Measurements from ENCODE around the gene NKX1-2. TPM values are rescaled to one million over a fixed set of nuclear protein-coding genes. Genes with fewer than 3 reads are reported as not detected.

The NKX1-2 gene
- total RNA-seq, 3 donors from 2014 or later, result 0.33 to 0.73 TPM; not detected in 1

GRCh38 chr10:124450783-124451057 is 885 bp upstream of the NKX1-2 start:
- Histone ChIP-seq H3K9me3 (no peaks in the 10 kb centered on the region), H3K4me1 (peaks cover 3% of the 10 kb centered on the region in 2 donors), H3K36me3 (no peaks in the 10 kb centered on the region), H3K4me3 (no peak overlapping the region), H3K27ac (no peak overlapping the region), H3K27me3 (peaks cover 5 to 53% of the 10 kb centered on the region in 2 donors)
- TF ChIP-seq POLR2A (IDR thresholded peaks at IDR 0.05) (no peak), POLR2AphosphoS5 (IDR thresholded peaks at IDR 0.05) (no peak)
- TF ChIP-seq, protein P1, sequence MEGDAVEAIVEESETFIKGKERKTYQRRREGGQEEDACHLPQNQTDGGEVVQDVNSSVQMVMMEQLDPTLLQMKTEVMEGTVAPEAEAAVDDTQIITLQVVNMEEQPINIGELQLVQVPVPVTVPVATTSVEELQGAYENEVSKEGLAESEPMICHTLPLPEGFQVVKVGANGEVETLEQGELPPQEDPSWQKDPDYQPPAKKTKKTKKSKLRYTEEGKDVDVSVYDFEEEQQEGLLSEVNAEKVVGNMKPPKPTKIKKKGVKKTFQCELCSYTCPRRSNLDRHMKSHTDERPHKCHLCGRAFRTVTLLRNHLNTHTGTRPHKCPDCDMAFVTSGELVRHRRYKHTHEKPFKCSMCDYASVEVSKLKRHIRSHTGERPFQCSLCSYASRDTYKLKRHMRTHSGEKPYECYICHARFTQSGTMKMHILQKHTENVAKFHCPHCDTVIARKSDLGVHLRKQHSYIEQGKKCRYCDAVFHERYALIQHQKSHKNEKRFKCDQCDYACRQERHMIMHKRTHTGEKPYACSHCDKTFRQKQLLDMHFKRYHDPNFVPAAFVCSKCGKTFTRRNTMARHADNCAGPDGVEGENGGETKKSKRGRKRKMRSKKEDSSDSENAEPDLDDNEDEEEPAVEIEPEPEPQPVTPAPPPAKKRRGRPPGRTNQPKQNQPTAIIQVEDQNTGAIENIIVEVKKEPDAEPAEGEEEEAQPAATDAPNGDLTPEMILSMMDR (IDR thresholded peaks at IDR 0.05), result no peak
- intact Hi-C loops (cut with DNase I; ENCODE audit: low total_unique reads), result loop anchor here (10.0 kb wide), 1 partner anchor 1056 kb away; no protein-coding TSS in a partner anchor
- DNase-seq (ENCODE audit: low spot score in 2 of 2), result no peak

DNA sequence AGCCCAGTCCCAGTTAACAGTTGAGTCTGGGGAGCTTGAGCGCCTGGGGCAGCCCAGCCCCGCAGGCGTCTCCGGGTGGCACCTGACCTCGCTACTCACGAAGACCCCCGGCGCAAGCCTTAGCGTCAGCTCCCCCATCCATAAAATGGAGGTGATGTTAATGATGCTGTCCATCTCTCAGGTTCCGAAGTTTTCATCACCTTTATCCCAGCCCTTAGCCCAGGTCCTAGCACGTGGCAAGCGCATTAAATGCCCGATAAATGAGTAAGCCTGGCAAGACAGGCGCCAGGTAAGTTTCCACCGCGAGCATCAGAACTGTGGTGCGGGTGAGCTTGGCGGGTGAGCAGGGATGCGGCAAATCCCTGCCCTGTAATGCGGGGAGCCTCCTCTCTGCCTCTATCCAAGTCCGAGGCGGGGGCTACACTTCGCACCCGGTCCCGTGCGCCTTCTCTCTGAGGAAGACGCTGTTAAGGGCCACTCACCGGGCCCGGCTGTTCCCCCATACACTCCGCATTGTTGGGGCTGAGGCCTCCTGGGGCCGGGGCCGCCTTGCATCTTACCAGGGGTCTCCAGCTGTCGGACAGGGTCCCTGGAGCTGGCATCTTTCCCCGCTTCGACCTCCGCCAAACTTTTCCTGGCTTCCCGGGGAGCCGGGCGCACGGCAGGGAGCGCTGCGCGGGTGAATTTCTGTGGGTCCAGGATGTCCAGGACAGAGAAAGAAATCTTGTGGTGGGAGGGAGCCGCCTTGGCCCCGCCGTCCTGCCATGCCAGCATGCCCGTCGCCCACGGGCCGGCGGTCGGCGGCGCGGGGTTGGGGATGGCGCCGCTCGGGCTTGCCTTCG is 444 bp downstream of the NKX1-2 start:
- peak overlapping the region in 2 of 3 donors; percentile 51 to 61 for H3K4me3 ChIP-seq
- H3K27me3 ChIP-seq, result peaks cover 5 to 53% of the 10 kb centered on the region in 2 donors
- intact Hi-C loops (cut with DNase I; ENCODE audit: low total_unique reads), result loop anchor here (10.0 kb wide), 1 partner anchor 1055 kb away; no protein-coding TSS in a partner anchor
- H3K27ac ChIP-seq, result no peak overlapping the region
- H3K4me1 ChIP-seq, result peaks cover 3% of the 10 kb centered on the region in 2 donors
- no peaks in the 10 kb centered on the region for H3K36me3 ChIP-seq
- H3K9me3 ChIP-seq, result no peaks in the 10 kb centered on the region
- TF ChIP-seq, protein P1 (IDR thresholded peaks at IDR 0.05), result no peak
- no peak for TF ChIP-seq POLR2AphosphoS5 (IDR thresholded peaks at IDR 0.05)
- TF ChIP-seq POLR2A (IDR thresholded peaks at IDR 0.05), result no peak
- DNase-seq (ENCODE audit: low spot score in 2 of 2), result no peak

DNA sequence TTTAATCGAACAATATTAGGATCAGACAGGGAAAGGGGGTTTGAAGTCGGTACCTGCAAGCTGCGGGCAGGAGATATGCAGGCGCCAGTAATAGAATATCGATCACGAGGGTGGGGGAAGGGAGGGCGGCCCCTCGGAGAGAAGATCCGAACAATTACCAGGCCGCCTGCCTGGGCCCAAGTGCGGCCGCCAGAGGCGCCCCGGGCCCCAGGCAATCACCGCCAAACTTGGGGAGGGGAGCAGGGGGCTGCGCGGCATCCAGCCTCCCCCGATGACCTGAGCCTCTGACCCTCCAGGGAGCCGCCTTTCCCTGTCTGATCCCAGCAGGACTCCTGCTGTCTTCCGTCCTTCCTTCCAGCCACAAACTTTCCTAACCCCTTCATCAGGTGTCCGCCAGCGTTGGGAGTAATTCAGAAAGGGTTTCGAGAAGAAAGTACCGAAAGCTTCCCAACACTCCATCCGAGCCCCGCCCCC is 1.1 kb downstream of the NKX1-2 start:
- intact Hi-C loops (cut with DNase I; ENCODE audit: low total_unique reads), result no loop called here
- H3K9me3 ChIP-seq, result no peaks in the 10 kb centered on the region
- H3K27me3 ChIP-seq, result peaks cover 5 to 53% of the 10 kb centered on the region in 2 donors
- peaks cover 3% of the 10 kb centered on the region in 2 donors for H3K4me1 ChIP-seq
- H3K27ac ChIP-seq, result no peak overlapping the region
- peak overlapping the region in 1 of 3 donors; percentile 61 for H3K4me3 ChIP-seq
- TF ChIP-seq POLR2A (IDR thresholded peaks at IDR 0.05) (no peak), POLR2AphosphoS5 (IDR thresholded peaks at IDR 0.05) (no peak)
- TF ChIP-seq, protein P1 (IDR thresholded peaks at IDR 0.05), result no peak
- no peak for DNase-seq (ENCODE audit: low spot score in 2 of 2)
- H3K36me3 ChIP-seq, result no peaks in the 10 kb centered on the region

DNA sequence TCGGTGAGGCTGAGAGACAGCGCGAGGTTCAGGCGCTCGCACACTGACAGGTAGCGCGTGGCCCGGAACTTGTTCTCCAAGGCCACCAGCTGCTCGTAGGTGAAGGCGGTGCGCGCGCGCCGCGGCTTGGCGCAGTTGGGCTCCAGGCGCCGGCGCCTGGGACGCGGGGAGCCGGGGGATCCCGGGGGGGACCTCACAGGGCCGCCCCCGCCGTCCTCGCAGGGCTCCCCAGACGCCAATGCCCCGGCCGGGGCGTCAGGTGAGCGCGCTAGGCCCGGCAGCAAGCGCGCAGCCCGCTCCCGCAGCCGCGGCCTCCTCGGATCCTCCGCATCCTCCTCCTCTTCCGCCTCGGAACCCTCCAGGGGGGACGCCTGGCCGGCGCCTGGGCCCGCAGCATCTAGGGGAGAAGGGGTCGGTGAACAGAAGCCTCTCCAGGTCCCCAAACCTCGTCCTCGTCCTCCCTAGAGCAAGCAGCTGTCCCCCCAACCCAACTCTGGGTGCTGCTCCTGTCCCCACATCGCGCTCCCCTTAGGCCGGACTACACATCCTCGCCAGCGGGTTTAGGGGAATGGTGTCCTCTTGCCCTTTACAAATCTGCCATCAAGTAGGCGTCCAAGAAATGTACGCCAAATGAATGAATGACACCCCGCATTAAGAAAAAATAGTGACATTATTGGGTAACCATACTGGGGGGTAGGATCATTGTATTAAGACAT is 1.9 kb downstream of the NKX1-2 start:
- no peak for DNase-seq (ENCODE audit: low spot score in 2 of 2)
- intact Hi-C loops (cut with DNase I; ENCODE audit: low total_unique reads), result no loop called here
- peaks cover 3% of the 10 kb centered on the region in 2 donors for H3K4me1 ChIP-seq
- H3K9me3 ChIP-seq, result no peaks in the 10 kb centered on the region
- TF ChIP-seq, protein P1 (IDR thresholded peaks at IDR 0.05), result no peak
- TF ChIP-seq POLR2A (IDR thresholded peaks at IDR 0.05) (no peak), POLR2AphosphoS5 (IDR thresholded peaks at IDR 0.05) (no peak)
- peaks cover 5 to 53% of the 10 kb centered on the region in 2 donors for H3K27me3 ChIP-seq
- peak overlapping the region in 2 of 3 donors; percentile 37 to 56 for H3K4me3 ChIP-seq
- no peak overlapping the region for H3K27ac ChIP-seq
- no peaks in the 10 kb centered on the region for H3K36me3 ChIP-seq

Data from breast epithelium (tissue), 4 donors.